Ectodermal cell (in vitro differentiated cells): ENCODE measurements around the gene PHKB. TPM values are rescaled to one million over a fixed set of nuclear protein-coding genes. Genes with fewer than 3 reads are reported as not detected.
"Not testable (repeated sequence)": the region's sequence is repeated elsewhere in the genome, so short reads cannot be mapped to it uniquely, and the experiment has no call there.

ENCODE experiments used
- H3K27ac ChIP-seq: 2 replicates; pipeline ENCODE4 v1.7.0; 2013; ENCODE audit warnings: mild to moderate bottlenecking, low read depth, low read length; ENCODE audit not compliant: insufficient read depth, poor library complexity, severe bottlenecking
- H3K27me3 ChIP-seq: 2 replicates; pipeline ENCODE4 v1.7.0; 2013; ENCODE audit warnings: mild to moderate bottlenecking, low read length; ENCODE audit not compliant: insufficient read depth, control insufficient read depth, poor library complexity, severe bottlenecking
- H3K36me3 ChIP-seq: one replicate; pipeline ENCODE4 v1.7.0; 2013; ENCODE audit warnings: low read length; ENCODE audit not compliant: control insufficient read depth, insufficient read depth
- H3K4me1 ChIP-seq: one replicate; pipeline ENCODE4 v1.7.0; 2013; ENCODE audit warnings: low read length; ENCODE audit not compliant: control insufficient read depth, insufficient read depth
- H3K4me3 ChIP-seq: 2 replicates; pipeline ENCODE4 v1.7.0; 2013; ENCODE audit warnings: low read depth, low read length, control low read depth; ENCODE audit not compliant: insufficient read depth
- H3K9me3 ChIP-seq: 2 replicates; pipeline ENCODE4 v1.7.0; 2013; ENCODE audit warnings: mild to moderate bottlenecking, low read length, moderate library complexity; ENCODE audit not compliant: control insufficient read depth
- WGBS, 2 experiments: methylation state at CpG; one replicate each; pipeline ENCODE4 v1.1.7; 2013; ENCODE audit warnings: missing lambda C conversion rate in 2 of 2; 5-methylcytosine and 5-hydroxymethylcytosine counted together
- polyA plus RNA-seq, 4 experiments: library from polyadenylated mRNA; stranded (reverse); fragments of 50-300 nt; gene quantifications; one replicate each; pipeline ENCODE4 v1.2.3, GENCODE V29; 2013

The PHKB gene
- 62.6 TPM for polyA plus RNA-seq (2013, experiment 1 of 4)
- polyA plus RNA-seq (2013, experiment 2 of 4) = 68.8 TPM
- polyA plus RNA-seq (2013, experiment 3 of 4) = 45.9 TPM
- 51.8 TPM for polyA plus RNA-seq (2013, experiment 4 of 4)

GRCh38 chr16:47460711-47461597 lies at the start of gene PHKB, which contains the start of gene ITFG1:
Gene PHKB, plus strand, starts transcription at chr16:47461331. Its CDS starts 20 bp downstream, at chr16:47461351.
Gene ITFG1, minus strand, starts transcription at chr16:47461063. Its CDS starts 18 bp downstream, at chr16:47461045.
- Histone ChIP-seq H3K27me3 (no peaks in the 10 kb centered on the region), H3K9me3 (no peaks in the 10 kb centered on the region), H3K36me3 (no peaks in the 10 kb centered on the region), H3K4me1 (no peaks in the 10 kb centered on the region), H3K4me3 (peak within 1 kb of the TSS; percentile 84), H3K27ac (peak within 1 kb of the TSS; percentile 99)
- 0 to 1% methylated on average over 82 of the region's 82 CpGs for WGBS, 2 experiments

- WGBS, 2 experiments = 89 to 92% methylated on average over 1 of the region's 1 CpG
- no peak overlapping the region for H3K27ac ChIP-seq
- H3K27me3 ChIP-seq = no peaks in the 10 kb centered on the region
- no peaks in the 10 kb centered on the region for H3K36me3 ChIP-seq
- H3K4me1 ChIP-seq = no peaks in the 10 kb centered on the region
- H3K9me3 ChIP-seq = no peaks in the 10 kb centered on the region
- no peak overlapping the region for H3K4me3 ChIP-seq
Measured at GRCh38 chr16:47413041-47413440, 48.1 kb upstream of the PHKB start.

- Histone ChIP-seq H3K27me3 (no peaks in the 10 kb centered on the region), H3K9me3 (no peaks in the 10 kb centered on the region), H3K36me3 (no peaks in the 10 kb centered on the region), H3K27ac (no peak overlapping the region), H3K4me1 (no peaks in the 10 kb centered on the region), H3K4me3 (no peak overlapping the region)
- WGBS, 2 experiments = 88 to 100% methylated on average over 1 of the region's 1 CpG
Measured at GRCh38 chr16:47416869-47417268, 44.3 kb upstream of the PHKB start.

- H3K4me3 ChIP-seq = no peak overlapping the region
- no peaks in the 10 kb centered on the region for H3K9me3 ChIP-seq
- WGBS, 2 experiments = 84 to 85% methylated on average over 13 of the region's 13 CpGs
- H3K27ac ChIP-seq = no peak overlapping the region
- no peaks in the 10 kb centered on the region for H3K36me3 ChIP-seq
- peaks cover 6% of the 10 kb centered on the region for H3K4me1 ChIP-seq
- no peaks in the 10 kb centered on the region for H3K27me3 ChIP-seq
Measured at GRCh38 chr16:47424846-47425245, 36.3 kb upstream of the PHKB start.

- Histone ChIP-seq H3K36me3 (no peaks in the 10 kb centered on the region), H3K4me1 (peaks cover 6% of the 10 kb centered on the region), H3K27ac (no peak overlapping the region), H3K27me3 (no peaks in the 10 kb centered on the region), H3K4me3 (no peak overlapping the region), H3K9me3 (no peaks in the 10 kb centered on the region)
- WGBS, 2 experiments = 82 to 93% methylated on average over 1 of the region's 1 CpG
Measured at GRCh38 chr16:47426806-47427205, 34.3 kb upstream of the PHKB start.

GRCh38 chr16:47431960-47432359 lies 29.2 kb upstream of the PHKB start:
- H3K27me3 ChIP-seq = no peaks in the 10 kb centered on the region
- 93 to 97% methylated on average over 3 of the region's 3 CpGs for WGBS, 2 experiments
- H3K27ac ChIP-seq = no peak overlapping the region
- H3K9me3 ChIP-seq = no peaks in the 10 kb centered on the region
- no peaks in the 10 kb centered on the region for H3K36me3 ChIP-seq
- no peak overlapping the region for H3K4me3 ChIP-seq
- no peaks in the 10 kb centered on the region for H3K4me1 ChIP-seq

GRCh38 chr16:47434274-47434673 lies 26.9 kb upstream of the PHKB start:
- not testable (repeated sequence) for H3K9me3 ChIP-seq, H3K27me3 ChIP-seq, H3K4me3 ChIP-seq, H3K4me1 ChIP-seq, H3K27ac ChIP-seq, H3K36me3 ChIP-seq
- 85 to 92% methylated on average over 2 of the region's 2 CpGs for WGBS, 2 experiments

- not testable (repeated sequence) for H3K4me1 ChIP-seq, H3K9me3 ChIP-seq, H3K36me3 ChIP-seq, H3K4me3 ChIP-seq, H3K27ac ChIP-seq, H3K27me3 ChIP-seq
- WGBS, 2 experiments = 90 to 98% methylated on average over 3 of the region's 3 CpGs
Measured at GRCh38 chr16:47440066-47440465, 21.1 kb upstream of the PHKB start.

- not testable (repeated sequence) for H3K4me3 ChIP-seq, H3K36me3 ChIP-seq, H3K4me1 ChIP-seq, H3K27ac ChIP-seq, H3K9me3 ChIP-seq, H3K27me3 ChIP-seq
Measured at GRCh38 chr16:47442884-47443283, 18.2 kb upstream of the PHKB start.

- WGBS, 2 experiments = 94 to 96% methylated on average over 3 of the region's 3 CpGs
- Histone ChIP-seq H3K4me1 (no peaks in the 10 kb centered on the region), H3K9me3 (no peaks in the 10 kb centered on the region), H3K27me3 (no peaks in the 10 kb centered on the region), H3K27ac (no peak overlapping the region), H3K36me3 (no peaks in the 10 kb centered on the region), H3K4me3 (no peak overlapping the region)
Measured at GRCh38 chr16:47446431-47446830, 14.7 kb upstream of the PHKB start.
